Esophagus squamous epithelium (tissue), 4 donors: ENCODE data around the gene NUDT12.

ENCODE experiments used
- CTCF ChIP-seq, 6 experiments: fragments of 450-650 bp in 4 of 6; fragments of 200-600 bp in 2 of 6; sonication (generic) in 2 of 6; IDR thresholded peaks; one replicate each; pipeline ENCODE4 v1.5.1; 2016 to 2019; ENCODE audit warnings: antibody characterized with exemption in 6 of 6, mild to moderate bottlenecking in 4 of 6, moderate library complexity in 4 of 6
- POLR2A ChIP-seq, 4 donors: fragments of 450-650 bp; IDR thresholded peaks; one replicate each; pipeline ENCODE4 v1.6.1; 2017; ENCODE audit warnings: antibody characterized with exemption in 4 of 4, mild to moderate bottlenecking in 4 of 4, moderate library complexity in 3 of 4

- TF ChIP-seq CTCF (IDR thresholded peaks at IDR 0.05): no peak
- TF ChIP-seq POLR2A (IDR thresholded peaks at IDR 0.05): no peak
Observed at GRCh38 chr5:103510851-103511553, 51.6 kb downstream of the NUDT12 start.
